Measurements from ENCODE around the gene DTD1.

DNA sequence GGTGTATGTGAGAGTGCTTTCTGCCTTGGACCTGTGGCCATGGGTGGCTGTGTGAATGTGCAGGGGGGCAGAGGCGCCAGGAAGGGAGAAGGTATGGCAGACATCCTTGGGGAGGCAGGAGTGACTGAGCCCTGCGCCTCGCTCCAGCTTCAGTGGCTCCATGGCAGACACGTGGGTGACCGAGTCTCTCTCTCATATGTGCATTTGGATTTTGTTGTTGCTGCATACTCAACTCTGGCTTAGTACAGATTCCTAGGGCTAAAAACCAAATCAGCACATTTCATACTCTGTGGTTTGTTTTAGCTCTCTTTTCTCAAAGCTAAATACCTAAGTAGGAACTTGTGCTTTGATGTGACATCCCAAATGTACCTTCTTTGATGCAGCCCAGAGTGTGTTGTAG, 97.6 kb downstream of the DTD1 start:
- no peak for TF ChIP-seq EZH2phosphoT487 (IDR thresholded peaks at IDR 0.05; ENCODE audit: borderline replicate concordance, low read length)
- TF ChIP-seq, protein P1, sequence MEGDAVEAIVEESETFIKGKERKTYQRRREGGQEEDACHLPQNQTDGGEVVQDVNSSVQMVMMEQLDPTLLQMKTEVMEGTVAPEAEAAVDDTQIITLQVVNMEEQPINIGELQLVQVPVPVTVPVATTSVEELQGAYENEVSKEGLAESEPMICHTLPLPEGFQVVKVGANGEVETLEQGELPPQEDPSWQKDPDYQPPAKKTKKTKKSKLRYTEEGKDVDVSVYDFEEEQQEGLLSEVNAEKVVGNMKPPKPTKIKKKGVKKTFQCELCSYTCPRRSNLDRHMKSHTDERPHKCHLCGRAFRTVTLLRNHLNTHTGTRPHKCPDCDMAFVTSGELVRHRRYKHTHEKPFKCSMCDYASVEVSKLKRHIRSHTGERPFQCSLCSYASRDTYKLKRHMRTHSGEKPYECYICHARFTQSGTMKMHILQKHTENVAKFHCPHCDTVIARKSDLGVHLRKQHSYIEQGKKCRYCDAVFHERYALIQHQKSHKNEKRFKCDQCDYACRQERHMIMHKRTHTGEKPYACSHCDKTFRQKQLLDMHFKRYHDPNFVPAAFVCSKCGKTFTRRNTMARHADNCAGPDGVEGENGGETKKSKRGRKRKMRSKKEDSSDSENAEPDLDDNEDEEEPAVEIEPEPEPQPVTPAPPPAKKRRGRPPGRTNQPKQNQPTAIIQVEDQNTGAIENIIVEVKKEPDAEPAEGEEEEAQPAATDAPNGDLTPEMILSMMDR (IDR thresholded peaks at IDR 0.05; ENCODE audit: low read depth, low read length, poor library complexity, severe bottlenecking) = no peak

All from DOHH2 (cell line).